KOPT-K1 (cell line): ENCODE measurements around the gene TRIM26.
A peak's percentile ranks its signal among the peaks of the same experiment; 100 is the strongest.
"Not testable (repeated sequence)": the region's sequence is repeated elsewhere in the genome, so short reads cannot be mapped to it uniquely, and the experiment has no call there.

ENCODE experiments used
- H3K27ac ChIP-seq: fragments of 200-600 bp; sonication (generic); 2 replicates; pipeline ENCODE4 v1.5.1; 2016; ENCODE audit warnings: antibody characterized with exemption, mild to moderate bottlenecking, low read depth, low read length; ENCODE audit not compliant: poor library complexity, severe bottlenecking
- H3K36me3 ChIP-seq: fragments of 200-600 bp; sonication (generic); 2 replicates; pipeline ENCODE4 v1.5.1; 2017; ENCODE audit warnings: antibody characterized with exemption, mild to moderate bottlenecking, low read length, moderate library complexity; ENCODE audit not compliant: insufficient read depth
- H3K9me3 ChIP-seq: fragments of 200-600 bp; sonication (generic); 2 replicates; pipeline ENCODE4 v1.5.1; 2017; ENCODE audit warnings: antibody characterized with exemption, low read length, mild to moderate bottlenecking; ENCODE audit not compliant: insufficient read depth, poor library complexity, severe bottlenecking

Gene TRIM26

DNA sequence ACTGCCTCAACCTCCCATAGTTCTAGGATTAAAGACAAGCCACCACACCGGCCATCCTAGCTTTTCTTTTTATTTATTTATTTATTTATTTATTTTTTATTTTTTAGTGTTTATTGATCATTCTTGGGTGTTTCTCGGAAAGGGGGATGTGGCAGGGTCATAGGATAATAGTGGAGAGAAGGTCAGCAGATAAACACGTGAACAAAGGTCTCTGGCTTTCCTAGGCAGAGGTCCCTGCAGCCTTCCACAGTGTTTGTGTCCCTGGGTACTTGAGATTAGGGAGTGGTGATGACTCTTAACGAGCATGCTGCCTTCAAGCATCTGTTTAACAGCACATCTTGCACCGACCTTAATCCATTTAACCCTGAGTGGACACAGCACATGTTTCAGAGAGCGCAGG lies 8.2 kb upstream of the TRIM26 start:
- not testable (repeated sequence) for H3K27ac ChIP-seq, H3K36me3 ChIP-seq
- peaks cover 24% of the 10 kb centered on the region for H3K9me3 ChIP-seq

DNA sequence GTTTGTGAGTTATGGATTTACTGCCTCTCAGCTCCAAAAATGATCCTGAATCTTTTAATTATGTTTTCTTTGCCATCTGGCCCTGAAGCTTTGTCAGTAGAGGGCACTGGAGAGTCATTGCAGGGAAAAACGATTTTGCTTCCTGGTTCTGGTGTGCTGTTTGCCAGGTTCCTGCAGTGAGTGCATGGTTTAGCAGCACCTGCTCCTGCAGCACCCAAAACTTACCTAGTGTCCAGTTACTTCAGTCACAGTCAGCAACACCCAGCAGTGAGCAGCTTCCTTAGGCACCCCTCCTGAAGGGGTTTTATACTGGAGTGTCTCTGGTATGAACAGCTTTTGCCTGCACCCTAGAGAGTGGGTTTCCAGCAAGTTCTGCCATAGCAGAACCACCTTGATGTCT lies 6.0 kb upstream of the TRIM26 start:
- Histone ChIP-seq H3K36me3 (no peaks in the 10 kb centered on the region), H3K9me3 (peaks cover 23% of the 10 kb centered on the region), H3K27ac (no peak overlapping the region)

DNA sequence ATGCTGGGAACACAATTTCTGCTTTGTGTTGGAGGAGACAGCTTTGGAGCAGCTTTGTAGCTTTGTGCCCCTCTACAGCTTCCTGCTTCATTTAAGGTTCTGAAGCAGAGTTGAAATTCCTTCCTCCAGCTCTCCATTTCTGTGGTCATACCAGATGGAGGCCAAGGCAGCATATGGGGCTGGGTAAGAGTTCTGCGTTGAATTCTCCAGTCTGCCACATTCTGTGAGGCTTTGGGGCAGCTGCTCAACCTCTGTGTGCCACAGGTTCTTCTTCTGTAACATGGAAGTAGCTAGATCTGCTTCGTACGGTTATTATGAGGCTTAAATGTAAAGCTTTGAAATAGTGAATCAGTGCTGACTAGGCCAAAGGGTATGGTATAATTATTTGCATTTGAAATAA lies 2.9 kb upstream of the TRIM26 start:
- H3K27ac ChIP-seq, result no peak overlapping the region
- no peaks in the 10 kb centered on the region for H3K9me3 ChIP-seq

DNA sequence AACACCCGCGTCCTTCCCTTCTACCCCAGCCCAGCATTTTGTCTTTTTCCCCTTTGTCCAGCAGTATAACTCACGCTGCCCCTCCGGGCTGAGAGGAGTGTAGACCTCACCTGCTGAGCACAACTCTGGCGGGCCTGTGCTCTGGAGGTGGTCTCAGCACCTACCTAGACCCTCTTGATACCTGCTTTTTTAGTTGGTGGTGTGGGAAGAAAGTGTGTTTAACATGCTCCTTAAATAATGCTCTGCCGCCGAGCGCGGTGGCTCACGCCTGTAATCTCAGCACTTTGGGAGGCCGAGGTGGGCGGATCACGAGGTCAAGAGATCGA lies 1.4 kb upstream of the TRIM26 start:
- Histone ChIP-seq H3K27ac (peak overlapping the region; percentile 89), H3K36me3 (peaks cover 13% of the 10 kb centered on the region; the same call in 1 of the 2 replicates), H3K9me3 (no peaks in the 10 kb centered on the region)

More for the DNA sequence above, 2.9 kb upstream of the TRIM26 start:
- H3K36me3 ChIP-seq, result peaks cover 3% of the 10 kb centered on the region; the same call in 1 of the 2 replicates

DNA sequence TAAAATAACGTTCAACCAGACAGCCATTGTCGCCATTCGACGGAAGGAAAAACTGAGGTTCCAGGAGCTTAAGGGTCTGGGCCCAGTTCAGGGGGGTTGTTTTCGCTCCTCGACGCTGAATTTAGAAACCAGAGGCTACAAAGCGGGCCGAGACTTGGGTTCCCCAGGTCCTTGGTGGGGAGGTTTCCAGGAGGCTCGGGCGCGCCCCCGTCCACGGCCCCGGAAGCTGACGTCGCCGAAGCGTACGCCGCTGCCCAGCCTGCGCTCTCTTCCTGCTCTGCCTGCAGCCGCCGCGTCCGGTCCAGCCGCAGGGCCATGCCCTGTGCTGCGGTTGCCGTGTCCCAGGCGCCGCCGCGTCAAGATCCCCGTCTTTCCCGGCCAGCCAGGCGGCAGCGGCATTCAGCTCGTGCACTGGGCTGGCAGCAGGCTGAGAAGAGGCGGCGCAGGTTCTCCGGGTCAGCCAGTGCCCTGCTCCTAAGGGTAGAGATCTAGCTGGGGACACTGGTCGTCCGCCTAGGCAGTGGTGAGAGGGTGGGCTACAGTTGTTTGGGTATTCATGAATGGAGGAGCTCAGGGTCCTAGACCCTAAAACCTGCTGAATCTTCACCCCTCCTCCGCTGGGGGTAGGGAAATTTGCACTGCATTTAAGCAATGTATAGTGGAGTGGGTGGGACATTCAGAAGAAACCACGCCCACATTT lies 901 bp upstream of the TRIM26 start:
- H3K36me3 ChIP-seq, result peaks cover 17% of the 10 kb centered on the region; the same call in 1 of the 2 replicates
- H3K27ac ChIP-seq, result peak overlapping the region; percentile 89

DNA sequence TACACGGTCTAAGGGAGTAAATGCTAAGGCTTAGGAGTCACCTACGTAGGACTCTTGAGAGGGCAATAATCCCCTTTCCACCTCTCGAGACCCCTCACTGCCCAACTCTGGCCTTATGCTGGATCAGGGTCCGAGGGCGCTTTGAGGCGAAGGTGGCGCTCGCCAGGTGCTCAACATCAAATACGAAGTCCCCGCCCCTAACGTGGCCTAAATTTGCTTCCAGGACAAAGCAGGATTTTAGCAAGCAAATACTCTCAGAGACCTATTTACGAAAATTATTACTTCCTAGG lies 406 bp upstream of the TRIM26 start:
- Histone ChIP-seq H3K36me3 (peaks cover 22% of the 10 kb centered on the region; the same call in 1 of the 2 replicates), H3K27ac (peak overlapping the region; percentile 89), H3K9me3 (no peaks in the 10 kb centered on the region)

More for the DNA sequence above, 901 bp upstream of the TRIM26 start:
- no peaks in the 10 kb centered on the region for H3K9me3 ChIP-seq

DNA sequence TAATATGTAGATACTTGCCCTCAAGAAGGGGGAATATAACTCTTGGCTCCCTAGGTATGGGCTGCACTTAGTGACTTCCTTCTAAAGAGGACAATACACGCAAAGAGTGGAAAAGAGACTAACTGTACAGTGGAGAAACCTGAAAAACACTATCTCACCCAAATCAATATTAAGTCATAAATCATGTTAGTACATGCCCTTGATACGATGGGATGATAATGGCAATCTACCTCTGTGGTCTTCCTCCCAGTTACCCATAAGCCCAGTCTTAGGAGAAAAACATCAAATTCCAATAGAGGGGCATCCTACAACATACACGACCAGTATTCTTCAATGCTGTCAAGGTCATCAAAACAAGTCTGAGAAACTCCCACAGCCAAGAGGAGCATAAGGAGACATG lies 1.3 kb downstream of the TRIM26 start:
- no peaks in the 10 kb centered on the region for H3K9me3 ChIP-seq
- peaks cover 35% of the 10 kb centered on the region; the same call in 1 of the 2 replicates for H3K36me3 ChIP-seq
- H3K27ac ChIP-seq, result peak overlapping the region; percentile 89

DNA sequence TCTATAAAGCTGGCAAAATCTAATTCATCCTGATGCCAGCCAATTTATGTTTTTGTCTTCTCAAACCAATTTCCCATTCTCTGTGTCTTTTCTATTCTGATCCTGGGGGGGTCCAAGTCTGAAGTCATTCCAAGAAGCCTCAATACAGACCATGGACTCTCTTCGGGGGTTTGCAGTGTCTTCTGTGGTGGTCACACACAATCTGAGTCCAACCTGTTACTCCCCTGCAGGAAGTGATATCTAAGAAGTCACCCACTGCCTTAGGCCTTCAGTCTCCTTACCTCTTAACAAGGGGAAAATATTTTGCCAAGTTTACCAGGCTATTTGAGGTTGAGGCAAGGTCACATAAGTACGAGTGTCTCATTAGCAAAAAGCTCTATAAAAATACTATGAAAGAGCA lies 1.9 kb downstream of the TRIM26 start:
- H3K27ac ChIP-seq, result no peak overlapping the region
- H3K36me3 ChIP-seq, result peaks cover 41% of the 10 kb centered on the region; the same call in 1 of the 2 replicates
- H3K9me3 ChIP-seq, result no peaks in the 10 kb centered on the region

DNA sequence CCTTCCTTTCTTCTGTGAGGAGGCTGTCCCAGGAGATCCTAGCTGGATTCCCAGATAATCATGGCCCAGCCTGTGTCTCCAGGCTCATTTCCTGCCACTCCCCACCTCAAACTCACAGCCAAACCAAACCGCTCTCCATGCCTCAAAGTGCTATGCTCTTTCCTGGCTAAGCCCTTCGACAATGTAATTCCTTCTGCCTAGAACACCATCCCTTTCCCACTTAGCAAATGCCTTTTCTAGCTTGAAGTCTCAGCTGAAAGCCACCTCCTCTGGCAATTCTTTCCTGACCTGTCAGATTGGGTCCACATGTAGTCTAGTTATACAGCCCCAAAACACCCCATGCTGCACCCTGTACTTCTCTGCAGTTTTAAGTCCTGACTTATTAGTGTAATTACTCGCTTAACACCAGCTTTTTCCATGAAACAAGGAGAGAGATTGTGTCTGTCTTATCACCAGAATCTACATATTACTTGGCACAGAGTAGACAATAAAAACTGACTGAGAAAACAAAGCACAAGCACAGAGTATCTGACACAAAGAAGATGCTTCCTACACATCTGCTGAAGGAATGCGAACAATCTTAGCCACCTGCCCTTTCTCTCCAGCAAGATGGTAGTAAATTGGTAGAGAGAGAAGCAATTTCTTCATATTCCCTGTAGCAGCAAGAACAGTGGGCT lies 5.4 kb downstream of the TRIM26 start:
- Histone ChIP-seq H3K36me3 (peaks cover 56% of the 10 kb centered on the region), H3K9me3 (no peaks in the 10 kb centered on the region), H3K27ac (no peak overlapping the region)

DNA sequence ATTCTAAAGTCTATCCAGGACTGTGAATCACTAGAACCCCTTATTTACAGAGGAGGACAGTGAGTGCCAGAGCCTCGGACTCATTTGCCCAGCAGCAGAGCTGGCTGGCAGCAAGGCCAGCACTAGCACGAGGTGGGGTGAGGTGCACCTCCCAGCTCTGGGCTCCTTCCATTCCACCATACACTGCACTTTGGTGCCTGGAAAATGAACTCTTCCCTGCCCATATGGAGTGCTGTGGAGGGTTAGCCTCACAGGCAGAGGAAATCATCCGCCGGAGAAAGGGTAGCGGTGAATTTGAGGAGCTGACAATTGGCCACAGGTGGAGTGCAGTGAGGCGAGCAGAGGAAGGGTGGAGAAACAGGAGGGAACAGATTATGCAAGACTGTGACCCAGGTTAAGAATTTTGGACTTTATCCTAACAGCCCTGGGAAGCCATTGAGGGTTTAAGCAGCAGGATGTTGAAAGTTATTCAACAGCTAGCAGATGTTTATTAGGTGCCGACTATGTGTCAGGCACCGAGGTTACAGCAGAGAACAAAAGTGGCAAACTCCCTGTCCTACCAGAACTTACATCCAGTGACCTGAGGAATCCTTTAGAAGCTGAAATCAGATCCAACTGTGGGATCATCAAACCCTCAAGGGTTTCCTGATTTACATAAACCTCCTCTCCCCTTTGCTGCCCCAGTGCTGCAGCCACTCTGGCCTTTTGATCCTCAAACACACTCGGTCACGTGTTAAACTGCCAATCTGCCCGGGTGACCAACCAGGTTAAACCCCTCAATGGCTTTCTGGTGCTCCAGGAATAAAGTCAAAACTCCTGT lies 6.2 kb downstream of the TRIM26 start:
- Histone ChIP-seq H3K27ac (no peak overlapping the region), H3K36me3 (peaks cover 64% of the 10 kb centered on the region), H3K9me3 (no peaks in the 10 kb centered on the region)

DNA sequence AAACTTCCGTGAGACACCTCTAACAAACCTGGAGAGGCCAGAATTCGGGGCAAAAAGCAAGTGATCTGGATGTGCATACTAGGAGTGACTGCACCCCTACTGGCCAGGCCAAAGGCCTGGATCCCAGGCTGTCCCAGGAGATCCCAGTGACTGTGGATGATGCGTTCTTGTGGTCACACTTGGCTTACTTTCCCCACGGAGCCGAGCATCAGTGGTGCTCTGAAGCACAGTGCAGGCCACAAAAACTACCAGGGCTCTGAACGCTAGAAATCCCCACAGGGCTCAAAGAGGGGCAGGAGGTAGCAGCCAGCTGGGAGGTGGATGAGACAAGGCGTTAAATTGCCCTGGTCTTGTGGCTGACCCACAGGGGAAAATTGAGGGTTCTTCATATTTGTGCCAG lies 7.1 kb downstream of the TRIM26 start:
- peaks cover 69% of the 10 kb centered on the region for H3K36me3 ChIP-seq
- H3K9me3 ChIP-seq, result no peaks in the 10 kb centered on the region
- no peak overlapping the region for H3K27ac ChIP-seq

DNA sequence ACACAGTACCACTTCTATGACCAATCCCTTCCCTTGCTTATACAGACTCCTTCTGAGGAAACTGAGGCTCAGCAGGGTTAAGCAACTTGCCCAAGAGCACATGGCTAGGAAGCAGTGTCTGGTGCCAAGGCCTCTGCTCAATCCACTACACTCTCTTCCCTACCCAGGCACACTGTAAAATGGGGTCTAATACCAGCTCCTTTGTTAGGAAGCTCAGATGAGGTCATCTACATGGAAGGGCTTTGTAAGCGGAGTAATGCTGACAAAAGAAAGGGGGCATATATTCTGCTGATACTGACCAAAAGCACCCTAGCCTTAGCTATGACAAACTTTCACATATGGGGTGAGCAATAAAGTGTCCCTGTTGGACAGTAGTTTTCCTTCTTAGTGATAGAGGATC lies 9.1 kb downstream of the TRIM26 start:
- Histone ChIP-seq H3K36me3 (peaks cover 75% of the 10 kb centered on the region), H3K9me3 (no peaks in the 10 kb centered on the region), H3K27ac (no peak overlapping the region)

DNA sequence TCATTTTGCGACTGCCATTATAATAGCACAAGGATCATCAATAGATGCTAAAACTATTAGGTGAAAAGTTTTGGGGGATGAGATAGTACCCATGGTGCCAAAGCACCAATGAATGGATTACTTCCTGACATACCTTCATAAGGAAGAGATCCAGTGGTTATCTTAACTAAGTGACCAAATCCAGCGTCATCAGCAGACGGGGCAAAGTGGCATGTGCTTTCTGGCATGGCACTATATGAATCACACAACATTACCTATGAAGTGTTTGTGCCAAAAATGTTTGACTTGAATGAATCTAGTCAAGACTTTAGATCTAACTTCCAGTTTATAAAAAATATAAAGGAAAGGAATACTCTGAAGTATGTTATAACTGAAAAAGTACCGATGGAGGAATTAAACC lies 10.8 kb downstream of the TRIM26 start:
- no peaks in the 10 kb centered on the region for H3K9me3 ChIP-seq
- no peak overlapping the region for H3K27ac ChIP-seq
- H3K36me3 ChIP-seq, result peaks cover 76% of the 10 kb centered on the region

DNA sequence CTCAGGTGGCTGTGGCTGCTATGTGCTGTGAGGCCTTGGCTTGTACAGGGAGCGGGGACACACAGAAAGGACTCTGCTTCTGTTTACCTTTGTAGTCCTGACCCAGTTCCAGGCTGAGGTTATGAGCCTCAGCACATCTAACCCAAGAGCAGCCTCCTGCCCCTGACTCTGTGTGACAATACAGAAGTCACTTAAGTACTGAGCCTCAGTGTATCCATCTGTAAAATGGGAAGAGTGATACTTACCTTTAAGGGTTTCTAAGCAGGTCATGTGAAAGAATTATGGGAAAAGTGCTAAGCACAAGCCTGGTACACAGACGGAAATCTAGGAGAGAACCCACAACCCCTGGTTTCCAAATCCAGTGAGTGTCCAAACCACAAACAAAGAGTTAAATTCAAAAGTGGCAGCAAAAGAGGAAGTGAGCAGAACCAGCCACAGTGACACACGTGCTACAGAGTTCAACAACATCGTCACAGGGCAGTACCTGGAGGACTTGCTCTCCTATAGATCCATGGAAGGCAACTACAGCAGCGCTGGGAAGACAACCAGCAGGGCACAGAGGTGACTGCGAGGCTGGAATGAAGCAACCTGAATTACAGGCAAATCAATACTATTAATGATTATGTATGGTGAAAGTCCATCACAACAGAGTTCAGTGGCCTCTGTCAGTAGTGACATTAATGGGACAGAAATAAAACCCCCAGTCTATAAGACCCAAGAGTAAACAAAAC lies 12.5 kb downstream of the TRIM26 start:
- Histone ChIP-seq H3K27ac (no peak overlapping the region), H3K9me3 (no peaks in the 10 kb centered on the region), H3K36me3 (peaks cover 79% of the 10 kb centered on the region)
